ENCODE measurements around the gene TRIM7. TPM values are rescaled to one million over a fixed set of nuclear protein-coding genes. Genes with fewer than 3 reads are reported as not detected.

TRIM7 gene
- total and polyA plus RNA-seq, 2 of the 4 experiments (the other 2 are of a cell fraction): 0.54 to 1.0 TPM

DNA sequence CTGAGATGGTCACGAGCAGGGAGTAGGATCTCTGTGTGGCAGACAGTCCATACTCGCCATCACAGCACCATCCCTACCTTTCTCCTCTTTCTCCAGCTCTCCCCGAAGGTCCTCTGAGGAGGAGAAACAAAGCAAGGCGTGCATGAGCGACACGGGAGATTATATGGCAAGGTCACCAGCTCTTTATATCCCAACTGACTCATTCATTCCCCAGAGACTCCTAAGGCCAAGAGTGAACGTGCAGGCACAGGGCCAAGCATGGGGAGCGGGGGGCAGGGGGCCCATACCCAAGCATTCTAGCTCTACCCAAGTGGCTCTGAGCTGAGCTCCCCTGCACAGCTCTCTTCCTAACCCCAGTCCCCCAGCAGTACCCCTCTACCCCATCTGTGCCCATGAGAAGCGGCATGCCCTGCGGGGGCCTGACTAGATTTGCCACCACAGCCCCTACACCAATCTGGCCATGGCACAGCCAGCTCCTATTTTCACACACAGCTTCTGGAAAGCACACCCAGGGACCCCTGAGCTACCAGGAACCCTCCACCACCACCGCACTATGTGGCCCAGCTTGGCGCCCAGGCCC, 6.8 kb downstream of the TRIM7 start:
- POLR2A ChIA-PET (ENCODE audit: unreplicated experiment): interaction anchor here (0.9 kb wide), 1 partner anchor 9 kb away, joined by 3 read pairs; no protein-coding TSS in a partner anchor
- CTCF ChIA-PET: interaction anchor here (1.0 kb wide), 1 partner anchor 13 kb away, joined by 4 read pairs; no protein-coding TSS in a partner anchor

More for the DNA sequence above, 6.8 kb downstream of the TRIM7 start:
- no peak overlapping the region for H3K4ac ChIP-seq (ENCODE audit: low read depth, low read length)
- no peaks in the 10 kb centered on the region for H3K4me1 ChIP-seq (ENCODE audit: control insufficient read depth, insufficient read depth, low read length)
- H2BK120ac ChIP-seq (ENCODE audit: low read depth, low read length): no peak overlapping the region
- no peak overlapping the region for H4K8ac ChIP-seq (ENCODE audit: low read depth in 2 of 2, low read length in 2 of 2)
- H3K14ac ChIP-seq (replicated peaks; ENCODE audit: low read depth, low read length): no peak overlapping the region
- no peak overlapping the region for H3K18ac ChIP-seq (ENCODE audit: low read depth, low read length)
- no peak overlapping the region for H4K91ac ChIP-seq (ENCODE audit: insufficient read depth, low read depth, low read length)
- H3K23ac ChIP-seq (ENCODE audit: low read depth, low read length): no peak overlapping the region
- dilution Hi-C loops (cut with HindIII; ENCODE audit: low sequenced_read_pairs, unreplicated experiment) (no loop called here), intact Hi-C loops (cut with micrococcal nuclease) (no loop called here), in situ Hi-C loops (cut with MboI; ENCODE audit: low sequenced_read_pairs) (no loop called here)
- H4K5ac ChIP-seq (ENCODE audit: low read depth, low read length): no peak overlapping the region
- ATAC-seq (ENCODE audit: low read depth) (no peak), DNase-seq (no peak)
- H3K36me3 ChIP-seq (ENCODE audit: control insufficient read depth, insufficient read depth, low read length): no peaks in the 10 kb centered on the region
- H3K4me2 ChIP-seq (ENCODE audit: low read depth, low read length): no peak overlapping the region
- WGBS, 2 experiments (ENCODE audit: extremely low coverage in 2 of 2, insufficient read length in 1 of 2): 83% methylated on average over 3 of the region's 12 CpGs; no CpG with 5 or more reads in 1 of the 2 experiments
- no peak overlapping the region for H2BK15ac ChIP-seq (ENCODE audit: low read depth, low read length)
- H3K27ac ChIP-seq (ENCODE audit: insufficient read depth, low read length): no peak overlapping the region
- no peak overlapping the region for H3K4me3 ChIP-seq (ENCODE audit: insufficient read depth, low read depth, low read length)
- H2AK9ac ChIP-seq (replicated peaks; ENCODE audit: low read depth, low read length, poor library complexity): no peak overlapping the region
- H2BK20ac ChIP-seq (ENCODE audit: low read depth, low read length): no peak overlapping the region
- TF ChIP-seq, protein P1, sequence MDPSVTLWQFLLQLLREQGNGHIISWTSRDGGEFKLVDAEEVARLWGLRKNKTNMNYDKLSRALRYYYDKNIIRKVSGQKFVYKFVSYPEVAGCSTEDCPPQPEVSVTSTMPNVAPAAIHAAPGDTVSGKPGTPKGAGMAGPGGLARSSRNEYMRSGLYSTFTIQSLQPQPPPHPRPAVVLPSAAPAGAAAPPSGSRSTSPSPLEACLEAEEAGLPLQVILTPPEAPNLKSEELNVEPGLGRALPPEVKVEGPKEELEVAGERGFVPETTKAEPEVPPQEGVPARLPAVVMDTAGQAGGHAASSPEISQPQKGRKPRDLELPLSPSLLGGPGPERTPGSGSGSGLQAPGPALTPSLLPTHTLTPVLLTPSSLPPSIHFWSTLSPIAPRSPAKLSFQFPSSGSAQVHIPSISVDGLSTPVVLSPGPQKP (IDR thresholded peaks at IDR 0.05; ENCODE audit: borderline replicate concordance, low read depth, low read length): no peak
- no peak for TF ChIP-seq RCOR1 (IDR thresholded peaks at IDR 0.05; ENCODE audit: insufficient replicate concordance, low read length)
- no peak for TF ChIP-seq CEBPB (IDR thresholded peaks at IDR 0.05; ENCODE audit: low read depth, low read length)
- no peak for TF ChIP-seq NFE2L2 (IDR thresholded peaks at IDR 0.05; ENCODE audit: low read depth, low read length)
- no peak for TF ChIP-seq POLR2A (IDR thresholded peaks at IDR 0.05; ENCODE audit: low read depth, low read length)
- TF ChIP-seq, protein P2, sequence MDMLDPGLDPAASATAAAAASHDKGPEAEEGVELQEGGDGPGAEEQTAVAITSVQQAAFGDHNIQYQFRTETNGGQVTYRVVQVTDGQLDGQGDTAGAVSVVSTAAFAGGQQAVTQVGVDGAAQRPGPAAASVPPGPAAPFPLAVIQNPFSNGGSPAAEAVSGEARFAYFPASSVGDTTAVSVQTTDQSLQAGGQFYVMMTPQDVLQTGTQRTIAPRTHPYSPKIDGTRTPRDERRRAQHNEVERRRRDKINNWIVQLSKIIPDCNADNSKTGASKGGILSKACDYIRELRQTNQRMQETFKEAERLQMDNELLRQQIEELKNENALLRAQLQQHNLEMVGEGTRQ (IDR thresholded peaks at IDR 0.05; ENCODE audit: low read depth, low read length): no peak
- no peak for TF ChIP-seq SMC3 (IDR thresholded peaks at IDR 0.05; ENCODE audit: low read depth, low read length)
- TF ChIP-seq RFX5 (IDR thresholded peaks at IDR 0.05; ENCODE audit: low read depth, low read length): no peak
- no peak for TF ChIP-seq MXI1 (IDR thresholded peaks at IDR 0.05; ENCODE audit: borderline replicate concordance, low read depth, low read length)
- no peak for TF ChIP-seq MAZ (IDR thresholded peaks at IDR 0.05; ENCODE audit: borderline replicate concordance, low read depth, low read length)
- no peak for TF ChIP-seq RAD21 (IDR thresholded peaks at IDR 0.05; ENCODE audit: low read length)
- TF ChIP-seq CHD1 (IDR thresholded peaks at IDR 0.05; ENCODE audit: low read depth, low read length): no peak
- TF ChIP-seq BHLHE40 (IDR thresholded peaks at IDR 0.05; ENCODE audit: low read depth, low read length): no peak
- no peaks in the 10 kb centered on the region; the same call in 1 of the 2 replicates for H3K27me3 ChIP-seq (ENCODE audit: control insufficient read depth, insufficient read depth, low read length)
- H2AK5ac ChIP-seq (ENCODE audit: low read depth, low read length): no peak overlapping the region
- BruUV-seq (replicated peaks): no TSS peak
- H3K9me1 ChIP-seq (ENCODE audit: insufficient read depth, low read length): no peaks in the 10 kb centered on the region
- H3K9ac ChIP-seq (ENCODE audit: low read depth, low read length): no peak overlapping the region
- H3K56ac ChIP-seq (ENCODE audit: extremely low read depth, insufficient read depth, low read length): no peak overlapping the region
- no peaks in the 10 kb centered on the region for H3K79me1 ChIP-seq (ENCODE audit: low read depth in 1 of 2, low read length in 2 of 2)
- H3K9me3 ChIP-seq (ENCODE audit: control insufficient read depth, insufficient read depth, low read length): no peaks in the 10 kb centered on the region
- no peak overlapping the region for H2AFZ ChIP-seq (replicated peaks; ENCODE audit: low read length, poor library complexity)
- H4K20me1 ChIP-seq (ENCODE audit: insufficient read depth, low read length): no peaks in the 10 kb centered on the region
- no peak overlapping the region for H2BK5ac ChIP-seq (ENCODE audit: low read depth, low read length, poor library complexity, severe bottlenecking)

All from IMR-90 (cell line).